ENCODE results near the gene ABCC3. TPM values are rescaled to one million over a fixed set of nuclear protein-coding genes. Genes with fewer than 3 reads are reported as not detected.

The ABCC3 gene
- total and polyA plus RNA-seq, 9 of the 15 experiments (the other 6 are each of a cell fraction or from before 2014, with no cell fraction given) = 0.03 to 1.6 (median 0.42) TPM; not detected in 5

- TF ChIP-seq, protein P1, sequence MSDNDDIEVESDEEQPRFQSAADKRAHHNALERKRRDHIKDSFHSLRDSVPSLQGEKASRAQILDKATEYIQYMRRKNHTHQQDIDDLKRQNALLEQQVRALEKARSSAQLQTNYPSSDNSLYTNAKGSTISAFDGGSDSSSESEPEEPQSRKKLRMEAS (CRISPR knock-in tag; IDR thresholded peaks at IDR 0.05) = no peak
- TF ChIP-seq ZNF143 (CRISPR knock-in tag; IDR thresholded peaks at IDR 0.05) = no peak
- no peak for TF ChIP-seq KLF16 (IDR thresholded peaks at IDR 0.05)
- TF ChIP-seq HCFC1 (IDR thresholded peaks at IDR 0.05; ENCODE audit: low read depth, low read length) = no peak
- TF ChIP-seq, protein P2, sequence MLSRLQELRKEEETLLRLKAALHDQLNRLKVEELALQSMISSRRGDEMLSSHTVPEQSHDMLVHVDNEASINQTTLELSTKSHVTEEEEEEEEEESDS (CRISPR knock-in tag; IDR thresholded peaks at IDR 0.05) = no peak
- TF ChIP-seq MCM2 (IDR thresholded peaks at IDR 0.05; ENCODE audit: low read depth) = no peak
- TF ChIP-seq SMAD4 (CRISPR knock-in tag; conservative IDR thresholded peaks at IDR 0.05) = no peak
- TF ChIP-seq, protein P3, sequence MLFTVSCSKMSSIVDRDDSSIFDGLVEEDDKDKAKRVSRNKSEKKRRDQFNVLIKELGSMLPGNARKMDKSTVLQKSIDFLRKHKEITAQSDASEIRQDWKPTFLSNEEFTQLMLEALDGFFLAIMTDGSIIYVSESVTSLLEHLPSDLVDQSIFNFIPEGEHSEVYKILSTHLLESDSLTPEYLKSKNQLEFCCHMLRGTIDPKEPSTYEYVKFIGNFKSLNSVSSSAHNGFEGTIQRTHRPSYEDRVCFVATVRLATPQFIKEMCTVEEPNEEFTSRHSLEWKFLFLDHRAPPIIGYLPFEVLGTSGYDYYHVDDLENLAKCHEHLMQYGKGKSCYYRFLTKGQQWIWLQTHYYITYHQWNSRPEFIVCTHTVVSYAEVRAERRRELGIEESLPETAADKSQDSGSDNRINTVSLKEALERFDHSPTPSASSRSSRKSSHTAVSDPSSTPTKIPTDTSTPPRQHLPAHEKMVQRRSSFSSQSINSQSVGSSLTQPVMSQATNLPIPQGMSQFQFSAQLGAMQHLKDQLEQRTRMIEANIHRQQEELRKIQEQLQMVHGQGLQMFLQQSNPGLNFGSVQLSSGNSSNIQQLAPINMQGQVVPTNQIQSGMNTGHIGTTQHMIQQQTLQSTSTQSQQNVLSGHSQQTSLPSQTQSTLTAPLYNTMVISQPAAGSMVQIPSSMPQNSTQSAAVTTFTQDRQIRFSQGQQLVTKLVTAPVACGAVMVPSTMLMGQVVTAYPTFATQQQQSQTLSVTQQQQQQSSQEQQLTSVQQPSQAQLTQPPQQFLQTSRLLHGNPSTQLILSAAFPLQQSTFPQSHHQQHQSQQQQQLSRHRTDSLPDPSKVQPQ (CRISPR knock-in tag; IDR thresholded peaks at IDR 0.05; ENCODE audit: borderline replicate concordance) = no peak
- TF ChIP-seq NCOA2 (IDR thresholded peaks at IDR 0.05; ENCODE audit: partially characterized antibody in 2 of 2) = no peak
- TF ChIP-seq HDGF (IDR thresholded peaks at IDR 0.05) = no peak
- TF ChIP-seq, protein P4, sequence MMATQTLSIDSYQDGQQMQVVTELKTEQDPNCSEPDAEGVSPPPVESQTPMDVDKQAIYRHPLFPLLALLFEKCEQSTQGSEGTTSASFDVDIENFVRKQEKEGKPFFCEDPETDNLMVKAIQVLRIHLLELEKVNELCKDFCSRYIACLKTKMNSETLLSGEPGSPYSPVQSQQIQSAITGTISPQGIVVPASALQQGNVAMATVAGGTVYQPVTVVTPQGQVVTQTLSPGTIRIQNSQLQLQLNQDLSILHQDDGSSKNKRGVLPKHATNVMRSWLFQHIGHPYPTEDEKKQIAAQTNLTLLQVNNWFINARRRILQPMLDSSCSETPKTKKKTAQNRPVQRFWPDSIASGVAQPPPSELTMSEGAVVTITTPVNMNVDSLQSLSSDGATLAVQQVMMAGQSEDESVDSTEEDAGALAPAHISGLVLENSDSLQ (IDR thresholded peaks at IDR 0.05) = no peak
- no peak for TF ChIP-seq NFIX (CRISPR knock-in tag; IDR thresholded peaks at IDR 0.05; ENCODE audit: low read depth)
- TF ChIP-seq, protein P5, sequence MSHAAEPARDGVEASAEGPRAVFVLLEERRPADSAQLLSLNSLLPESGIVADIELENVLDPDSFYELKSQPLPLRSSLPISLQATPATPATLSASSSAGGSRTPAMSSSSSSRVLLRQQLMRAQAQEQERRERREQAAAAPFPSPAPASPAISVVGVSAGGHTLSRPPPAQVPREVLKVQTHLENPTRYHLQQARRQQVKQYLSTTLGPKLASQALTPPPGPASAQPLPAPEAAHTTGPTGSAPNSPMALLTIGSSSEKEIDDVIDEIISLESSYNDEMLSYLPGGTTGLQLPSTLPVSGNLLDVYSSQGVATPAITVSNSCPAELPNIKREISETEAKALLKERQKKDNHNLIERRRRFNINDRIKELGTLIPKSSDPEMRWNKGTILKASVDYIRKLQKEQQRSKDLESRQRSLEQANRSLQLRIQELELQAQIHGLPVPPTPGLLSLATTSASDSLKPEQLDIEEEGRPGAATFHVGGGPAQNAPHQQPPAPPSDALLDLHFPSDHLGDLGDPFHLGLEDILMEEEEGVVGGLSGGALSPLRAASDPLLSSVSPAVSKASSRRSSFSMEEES (CRISPR knock-in tag; IDR thresholded peaks at IDR 0.05) = no peak
- no peak for TF ChIP-seq ZNF174 (CRISPR knock-in tag; IDR thresholded peaks at IDR 0.05)
- TF ChIP-seq MBD1 (CRISPR knock-in tag; IDR thresholded peaks at IDR 0.05) = no peak
These were observed 38.3 kb upstream of the ABCC3 start (continued) for GRCh38 chr17:50596191-50597037.
